OCI-LY7 (cell line): ENCODE measurements around the gene PLCB3.

Experiments used
- CTCF ChIP-seq: fragments of 200-600 bp; sonication (generic); conservative IDR thresholded peaks from 2 replicates; pipeline ENCODE4 v1.5.1; 2014; ENCODE audit warnings: mild to moderate bottlenecking, antibody characterized with exemption, low read length, moderate library complexity, mixed read lengths
- EZH2phosphoT487 ChIP-seq: fragments of 200-600 bp; sonication (generic); IDR thresholded peaks from 2 replicates; pipeline ENCODE4 v1.6.1; 2018; ENCODE audit warnings: low read depth, borderline replicate concordance, mild to moderate bottlenecking, mixed run types, antibody characterized with exemption, low read length, moderate library complexity, mixed read lengths

GRCh38 chr11:64241241-64241490 is 10.2 kb upstream of the PLCB3 start:
- no peak for TF ChIP-seq CTCF
- TF ChIP-seq EZH2phosphoT487: no peak
